HEK293 (cell line): ENCODE measurements around the gene TMCC1.
A peak's percentile ranks its signal among the peaks of the same experiment; 100 is the strongest.

Source experiments
- BCL11A ChIP-seq: fragments of 450-650 bp; formaldehyde crosslinking; IDR thresholded peaks from 2 replicates; pipeline ENCODE4 v1.5.1; 2016; ENCODE audit warnings: low read depth, missing biosample characterization, missing genetic modification characterization
- GLIS2 ChIP-seq: fragments of 450-650 bp; formaldehyde crosslinking; IDR thresholded peaks from 2 replicates; pipeline ENCODE4 v1.5.1; 2016; ENCODE audit warnings: missing biosample characterization, missing genetic modification characterization
- HOXC10 ChIP-seq: sonication (generic); formaldehyde crosslinking; IDR thresholded peaks from 2 replicates; pipeline ENCODE4 v1.8.1; 2023; ENCODE audit warnings: mild to moderate bottlenecking, missing genetic modification reagents
- KLF8 ChIP-seq: fragments of 450-650 bp; formaldehyde crosslinking; IDR thresholded peaks from 2 replicates; pipeline ENCODE4 v1.5.1; 2016; ENCODE audit warnings: missing biosample characterization, missing genetic modification characterization
- KLF9 ChIP-seq: fragments of 450-650 bp; formaldehyde crosslinking; IDR thresholded peaks from 2 replicates; pipeline ENCODE4 v1.5.1; 2016; ENCODE audit warnings: missing biosample characterization, missing genetic modification characterization, low read depth
- MZF1 ChIP-seq: fragments of 450-650 bp; formaldehyde crosslinking; IDR thresholded peaks from 2 replicates; pipeline ENCODE4 v1.5.1; 2017; ENCODE audit warnings: missing biosample characterization, missing genetic modification characterization, borderline replicate concordance
- SALL2 ChIP-seq: fragments of 450-650 bp; formaldehyde crosslinking; IDR thresholded peaks from 2 replicates; pipeline ENCODE4 v1.5.0; 2017; ENCODE audit warnings: missing biosample characterization, mild to moderate bottlenecking, missing genetic modification characterization, borderline replicate concordance
- TRIM28 ChIP-seq: IDR thresholded peaks from 2 replicates; pipeline ENCODE4 v1.6.1; 2011; ENCODE audit warnings: low read length, control low read depth, borderline replicate concordance
- YY1 ChIP-seq: fragments of 450-650 bp; formaldehyde crosslinking; IDR thresholded peaks from 2 replicates; pipeline ENCODE4 v1.5.1; 2018; ENCODE audit warnings: missing biosample characterization, missing genetic modification characterization
- ZNF174 ChIP-seq: fragments of 450-650 bp; formaldehyde crosslinking; IDR thresholded peaks from 2 replicates; pipeline ENCODE4 v1.5.0; 2017; ENCODE audit warnings: missing biosample characterization, mild to moderate bottlenecking, missing genetic modification characterization
- ZNF175 ChIP-seq: fragments of 450-650 bp; formaldehyde crosslinking; IDR thresholded peaks from 2 replicates; pipeline ENCODE4 v1.5.1; 2016; ENCODE audit warnings: missing biosample characterization, missing genetic modification characterization
- ZNF2 ChIP-seq: fragments of 450-650 bp; formaldehyde crosslinking; IDR thresholded peaks from 2 replicates; pipeline ENCODE4 v1.5.1; 2016; ENCODE audit warnings: missing biosample characterization, missing genetic modification characterization
- ZNF211 ChIP-seq: fragments of 450-650 bp; formaldehyde crosslinking; IDR thresholded peaks from 2 replicates; pipeline ENCODE4 v1.5.1; 2016; ENCODE audit warnings: low read depth, missing biosample characterization, missing genetic modification characterization
- ZNF221 ChIP-seq: fragments of 450-650 bp; formaldehyde crosslinking; IDR thresholded peaks from 2 replicates; pipeline ENCODE4 v1.5.1; 2017; ENCODE audit warnings: missing biosample characterization, missing genetic modification characterization, borderline replicate concordance
- ZNF23 ChIP-seq: fragments of 450-650 bp; formaldehyde crosslinking; IDR thresholded peaks from 2 replicates; pipeline ENCODE4 v1.5.1; 2016; ENCODE audit warnings: missing biosample characterization, missing genetic modification characterization, borderline replicate concordance
- ZNF239 ChIP-seq: fragments of 450-650 bp; formaldehyde crosslinking; IDR thresholded peaks from 2 replicates; pipeline ENCODE4 v1.5.1; 2016; ENCODE audit warnings: missing biosample characterization, missing genetic modification characterization
- ZNF266 ChIP-seq: fragments of 450-650 bp; formaldehyde crosslinking; IDR thresholded peaks from 2 replicates; pipeline ENCODE4 v1.5.1; 2016; ENCODE audit warnings: missing biosample characterization, missing genetic modification characterization, low read depth
- ZNF335 ChIP-seq: fragments of 450-650 bp; formaldehyde crosslinking; conservative IDR thresholded peaks from 2 replicates; pipeline ENCODE4 v1.5.1; 2016; ENCODE audit warnings: missing biosample characterization, missing genetic modification characterization
- ZNF426 ChIP-seq: fragments of 450-650 bp; formaldehyde crosslinking; IDR thresholded peaks from 2 replicates; pipeline ENCODE4 v1.5.1; 2017; ENCODE audit warnings: missing biosample characterization, missing genetic modification characterization, mild to moderate bottlenecking, inconsistent platforms, moderate library complexity
- ZNF548 ChIP-seq: fragments of 450-650 bp; formaldehyde crosslinking; IDR thresholded peaks from 2 replicates; pipeline ENCODE4 v1.5.1; 2016; ENCODE audit warnings: missing biosample characterization, missing genetic modification characterization
- ZNF549 ChIP-seq: fragments of 450-650 bp; IDR thresholded peaks from 2 replicates; pipeline ENCODE4 v1.5.1; 2018; ENCODE audit warnings: missing biosample characterization, missing genetic modification characterization, mild to moderate bottlenecking, inconsistent platforms, moderate library complexity
- ZNF585B ChIP-seq: fragments of 450-650 bp; formaldehyde crosslinking; IDR thresholded peaks from 2 replicates; pipeline ENCODE4 v1.5.1; 2016; ENCODE audit warnings: missing biosample characterization, missing genetic modification characterization
- ZNF610 ChIP-seq: fragments of 450-650 bp; formaldehyde crosslinking; IDR thresholded peaks from 2 replicates; pipeline ENCODE4 v1.5.1; 2016; ENCODE audit warnings: missing biosample characterization, missing genetic modification characterization, borderline replicate concordance
- ZNF658 ChIP-seq: fragments of 450-650 bp; formaldehyde crosslinking; IDR thresholded peaks from 2 replicates; pipeline ENCODE4; 2016; ENCODE audit warnings: missing biosample characterization, missing genetic modification characterization
- ZNF660 ChIP-seq: fragments of 450-650 bp; IDR thresholded peaks from 2 replicates; pipeline ENCODE4 v1.5.1; 2018; ENCODE audit warnings: missing biosample characterization, mild to moderate bottlenecking, missing genetic modification characterization
- ZNF701 ChIP-seq: fragments of 450-650 bp; formaldehyde crosslinking; IDR thresholded peaks from 2 replicates; pipeline ENCODE4 v1.5.1; 2016; ENCODE audit warnings: missing biosample characterization, missing genetic modification characterization
- ZNF707 ChIP-seq: fragments of 450-650 bp; formaldehyde crosslinking; IDR thresholded peaks from 2 replicates; pipeline ENCODE4 v1.5.1; 2016; ENCODE audit warnings: missing biosample characterization, missing genetic modification characterization
- ZNF776 ChIP-seq: fragments of 450-650 bp; formaldehyde crosslinking; IDR thresholded peaks from 2 replicates; pipeline ENCODE4 v1.5.0; 2017; ENCODE audit warnings: missing biosample characterization, missing genetic modification characterization, borderline replicate concordance
- ZNF830 ChIP-seq: fragments of 450-650 bp; IDR thresholded peaks from 2 replicates; pipeline ENCODE4 v1.5.0; 2018; ENCODE audit warnings: missing biosample characterization, missing genetic modification characterization, low read depth, mild to moderate bottlenecking, moderate library complexity
- ZSCAN30 ChIP-seq: fragments of 450-650 bp; IDR thresholded peaks from 2 replicates; pipeline ENCODE4 v1.5.1; 2018; ENCODE audit warnings: missing biosample characterization, mild to moderate bottlenecking, missing genetic modification characterization, moderate library complexity
- TF ChIP-seq, protein P1 (sequence below): fragments of 450-650 bp; formaldehyde crosslinking; IDR thresholded peaks from 2 replicates; pipeline ENCODE4 v1.5.1; 2016; ENCODE audit warnings: missing biosample characterization, missing genetic modification characterization
- TF ChIP-seq, protein P2 (sequence below): fragments of 450-650 bp; formaldehyde crosslinking; conservative IDR thresholded peaks from 2 replicates; pipeline ENCODE4 v1.5.1; 2016; ENCODE audit warnings: low read depth, missing biosample characterization, missing genetic modification characterization
- TF ChIP-seq, protein P3 (sequence below): fragments of 450-650 bp; formaldehyde crosslinking; IDR thresholded peaks from 2 replicates; pipeline ENCODE4 v1.5.1; 2016; ENCODE audit warnings: missing biosample characterization, missing genetic modification characterization

The TMCC1 gene

GRCh38 chr3:129892857-129893580, 492 bp downstream of the TMCC1 start (continued):
- no peak for TF ChIP-seq TRIM28
- no peak for TF ChIP-seq HOXC10
- TF ChIP-seq ZNF585B (tag by site-specific recombination), result no peak
- no peak for TF ChIP-seq ZNF701 (tag by site-specific recombination)
- no peak for TF ChIP-seq ZNF830 (tag by site-specific recombination)
- TF ChIP-seq ZNF23 (tag by site-specific recombination), result no peak
- TF ChIP-seq GLIS2 (tag by site-specific recombination), result peak; percentile 38; the same call in 1 of the 2 replicates
- TF ChIP-seq, protein P1, sequence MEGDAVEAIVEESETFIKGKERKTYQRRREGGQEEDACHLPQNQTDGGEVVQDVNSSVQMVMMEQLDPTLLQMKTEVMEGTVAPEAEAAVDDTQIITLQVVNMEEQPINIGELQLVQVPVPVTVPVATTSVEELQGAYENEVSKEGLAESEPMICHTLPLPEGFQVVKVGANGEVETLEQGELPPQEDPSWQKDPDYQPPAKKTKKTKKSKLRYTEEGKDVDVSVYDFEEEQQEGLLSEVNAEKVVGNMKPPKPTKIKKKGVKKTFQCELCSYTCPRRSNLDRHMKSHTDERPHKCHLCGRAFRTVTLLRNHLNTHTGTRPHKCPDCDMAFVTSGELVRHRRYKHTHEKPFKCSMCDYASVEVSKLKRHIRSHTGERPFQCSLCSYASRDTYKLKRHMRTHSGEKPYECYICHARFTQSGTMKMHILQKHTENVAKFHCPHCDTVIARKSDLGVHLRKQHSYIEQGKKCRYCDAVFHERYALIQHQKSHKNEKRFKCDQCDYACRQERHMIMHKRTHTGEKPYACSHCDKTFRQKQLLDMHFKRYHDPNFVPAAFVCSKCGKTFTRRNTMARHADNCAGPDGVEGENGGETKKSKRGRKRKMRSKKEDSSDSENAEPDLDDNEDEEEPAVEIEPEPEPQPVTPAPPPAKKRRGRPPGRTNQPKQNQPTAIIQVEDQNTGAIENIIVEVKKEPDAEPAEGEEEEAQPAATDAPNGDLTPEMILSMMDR, result 0 out of 2 replicates have a peak, but pooled peaks have one; percentile 14
- peak; percentile 41 for TF ChIP-seq KLF9
- TF ChIP-seq ZNF548 (tag by site-specific recombination), result no peak
- TF ChIP-seq ZNF239, result no peak
- no peak for TF ChIP-seq ZNF174 (tag by site-specific recombination)
- no peak for TF ChIP-seq ZNF658 (tag by site-specific recombination)
- no peak for TF ChIP-seq MZF1 (tag by site-specific recombination)
- 0 out of 2 replicates have a peak, but pooled peaks have one; percentile 28 for TF ChIP-seq KLF8 (tag by site-specific recombination)
- 0 out of 2 replicates have a peak, but pooled peaks have one; percentile 37 for TF ChIP-seq ZNF660 (tag by site-specific recombination)
- no peak for TF ChIP-seq ZNF610 (tag by site-specific recombination)
- no peak for TF ChIP-seq ZNF549
- 0 out of 2 replicates have a peak, but pooled peaks have one; percentile 13 for TF ChIP-seq YY1 (tag by site-specific recombination)
- no peak for TF ChIP-seq ZNF175 (tag by site-specific recombination)
- no peak for TF ChIP-seq ZNF776 (tag by site-specific recombination)
- peak; percentile 62 for TF ChIP-seq ZNF335 (tag by site-specific recombination)
- TF ChIP-seq, protein P2, sequence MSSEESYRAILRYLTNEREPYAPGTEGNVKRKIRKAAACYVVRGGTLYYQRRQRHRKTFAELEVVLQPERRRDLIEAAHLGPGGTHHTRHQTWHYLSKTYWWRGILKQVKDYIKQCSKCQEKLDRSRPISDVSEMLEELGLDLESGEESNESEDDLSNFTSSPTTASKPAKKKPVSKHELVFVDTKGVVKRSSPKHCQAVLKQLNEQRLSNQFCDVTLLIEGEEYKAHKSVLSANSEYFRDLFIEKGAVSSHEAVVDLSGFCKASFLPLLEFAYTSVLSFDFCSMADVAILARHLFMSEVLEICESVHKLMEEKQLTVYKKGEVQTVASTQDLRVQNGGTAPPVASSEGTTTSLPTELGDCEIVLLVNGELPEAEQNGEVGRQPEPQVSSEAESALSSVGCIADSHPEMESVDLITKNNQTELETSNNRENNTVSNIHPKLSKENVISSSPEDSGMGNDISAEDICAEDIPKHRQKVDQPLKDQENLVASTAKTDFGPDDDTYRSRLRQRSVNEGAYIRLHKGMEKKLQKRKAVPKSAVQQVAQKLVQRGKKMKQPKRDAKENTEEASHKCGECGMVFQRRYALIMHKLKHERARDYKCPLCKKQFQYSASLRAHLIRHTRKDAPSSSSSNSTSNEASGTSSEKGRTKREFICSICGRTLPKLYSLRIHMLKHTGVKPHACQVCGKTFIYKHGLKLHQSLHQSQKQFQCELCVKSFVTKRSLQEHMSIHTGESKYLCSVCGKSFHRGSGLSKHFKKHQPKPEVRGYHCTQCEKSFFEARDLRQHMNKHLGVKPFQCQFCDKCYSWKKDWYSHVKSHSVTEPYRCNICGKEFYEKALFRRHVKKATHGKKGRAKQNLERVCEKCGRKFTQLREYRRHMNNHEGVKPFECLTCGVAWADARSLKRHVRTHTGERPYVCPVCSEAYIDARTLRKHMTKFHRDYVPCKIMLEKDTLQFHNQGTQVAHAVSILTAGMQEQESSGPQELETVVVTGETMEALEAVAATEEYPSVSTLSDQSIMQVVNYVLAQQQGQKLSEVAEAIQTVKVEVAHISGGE (tag by site-specific recombination), result 0 out of 2 replicates have a peak, but pooled peaks have one; percentile 12
- no peak for TF ChIP-seq ZNF2
- no peak for TF ChIP-seq ZNF266
- TF ChIP-seq ZSCAN30 (tag by site-specific recombination), result peak; percentile 73; the same call in 1 of the 2 replicates
- TF ChIP-seq BCL11A (tag by site-specific recombination), result no peak
- no peak for TF ChIP-seq ZNF221 (tag by site-specific recombination)
- TF ChIP-seq SALL2 (tag by site-specific recombination), result no peak
- no peak for TF ChIP-seq ZNF707 (tag by site-specific recombination)
- TF ChIP-seq ZNF426 (tag by site-specific recombination), result no peak
- TF ChIP-seq, protein P3, sequence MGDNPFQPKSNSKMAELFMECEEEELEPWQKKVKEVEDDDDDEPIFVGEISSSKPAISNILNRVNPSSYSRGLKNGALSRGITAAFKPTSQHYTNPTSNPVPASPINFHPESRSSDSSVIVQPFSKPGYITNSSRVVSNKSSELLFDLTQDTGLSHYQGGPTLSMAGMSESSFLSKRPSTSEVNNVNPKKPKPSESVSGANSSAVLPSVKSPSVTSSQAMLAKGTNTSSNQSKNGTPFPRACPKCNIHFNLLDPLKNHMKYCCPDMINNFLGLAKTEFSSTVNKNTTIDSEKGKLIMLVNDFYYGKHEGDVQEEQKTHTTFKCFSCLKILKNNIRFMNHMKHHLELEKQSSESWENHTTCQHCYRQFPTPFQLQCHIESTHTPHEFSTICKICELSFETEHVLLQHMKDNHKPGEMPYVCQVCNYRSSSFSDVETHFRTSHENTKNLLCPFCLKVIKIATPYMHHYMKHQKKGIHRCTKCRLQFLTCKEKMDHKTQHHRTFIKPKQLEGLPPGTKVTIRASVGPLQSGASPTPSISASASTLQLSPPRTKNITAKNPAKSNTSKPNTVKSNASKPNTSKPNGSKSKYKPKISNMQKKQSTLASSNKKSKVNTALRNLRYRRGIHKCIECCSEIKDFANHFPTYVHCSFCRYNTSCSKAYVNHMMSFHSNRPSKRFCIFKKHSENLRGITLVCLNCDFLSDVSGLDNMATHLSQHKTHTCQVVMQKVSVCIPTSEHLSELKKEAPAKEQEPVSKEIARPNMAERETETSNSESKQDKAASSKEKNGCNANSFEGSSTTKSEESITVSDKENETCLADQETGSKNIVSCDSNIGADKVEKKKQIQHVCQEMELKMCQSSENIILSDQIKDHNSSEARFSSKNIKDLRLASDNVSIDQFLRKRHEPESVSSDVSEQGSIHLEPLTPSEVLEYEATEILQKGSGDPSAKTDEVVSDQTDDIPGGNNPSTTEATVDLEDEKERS (tag by site-specific recombination), result no peak
- TF ChIP-seq ZNF211, result no peak
